ENCODE data around the gene MRRF.
"Not testable (repeated sequence)": the region's sequence is repeated elsewhere in the genome, so short reads cannot be mapped to it uniquely, and the experiment has no call there.

Gene MRRF

GRCh38 chr9:122350577-122351355, 86.1 kb downstream of the MRRF start:
- intact Hi-C loops (cut with DNase I; ENCODE audit: low total_unique reads), result no loop called here
- TF ChIP-seq, protein P1, sequence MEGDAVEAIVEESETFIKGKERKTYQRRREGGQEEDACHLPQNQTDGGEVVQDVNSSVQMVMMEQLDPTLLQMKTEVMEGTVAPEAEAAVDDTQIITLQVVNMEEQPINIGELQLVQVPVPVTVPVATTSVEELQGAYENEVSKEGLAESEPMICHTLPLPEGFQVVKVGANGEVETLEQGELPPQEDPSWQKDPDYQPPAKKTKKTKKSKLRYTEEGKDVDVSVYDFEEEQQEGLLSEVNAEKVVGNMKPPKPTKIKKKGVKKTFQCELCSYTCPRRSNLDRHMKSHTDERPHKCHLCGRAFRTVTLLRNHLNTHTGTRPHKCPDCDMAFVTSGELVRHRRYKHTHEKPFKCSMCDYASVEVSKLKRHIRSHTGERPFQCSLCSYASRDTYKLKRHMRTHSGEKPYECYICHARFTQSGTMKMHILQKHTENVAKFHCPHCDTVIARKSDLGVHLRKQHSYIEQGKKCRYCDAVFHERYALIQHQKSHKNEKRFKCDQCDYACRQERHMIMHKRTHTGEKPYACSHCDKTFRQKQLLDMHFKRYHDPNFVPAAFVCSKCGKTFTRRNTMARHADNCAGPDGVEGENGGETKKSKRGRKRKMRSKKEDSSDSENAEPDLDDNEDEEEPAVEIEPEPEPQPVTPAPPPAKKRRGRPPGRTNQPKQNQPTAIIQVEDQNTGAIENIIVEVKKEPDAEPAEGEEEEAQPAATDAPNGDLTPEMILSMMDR (IDR thresholded peaks at IDR 0.05), result peak; percentile 89 to 94
- Histone ChIP-seq H3K9me3 (no peaks in the 10 kb centered on the region), H3K4me1 (peaks cover 0 to 15% (median 6%) of the 10 kb centered on the region in 4 donors), H3K36me3 (no peaks in the 10 kb centered on the region), H3K27ac (no peak overlapping the region), H3K4me3 (no peak overlapping the region), H3K27me3 (peaks cover 0 to 12% of the 10 kb centered on the region in 2 donors)
- DNase-seq, result peak; percentile 65 to 86

DNA sequence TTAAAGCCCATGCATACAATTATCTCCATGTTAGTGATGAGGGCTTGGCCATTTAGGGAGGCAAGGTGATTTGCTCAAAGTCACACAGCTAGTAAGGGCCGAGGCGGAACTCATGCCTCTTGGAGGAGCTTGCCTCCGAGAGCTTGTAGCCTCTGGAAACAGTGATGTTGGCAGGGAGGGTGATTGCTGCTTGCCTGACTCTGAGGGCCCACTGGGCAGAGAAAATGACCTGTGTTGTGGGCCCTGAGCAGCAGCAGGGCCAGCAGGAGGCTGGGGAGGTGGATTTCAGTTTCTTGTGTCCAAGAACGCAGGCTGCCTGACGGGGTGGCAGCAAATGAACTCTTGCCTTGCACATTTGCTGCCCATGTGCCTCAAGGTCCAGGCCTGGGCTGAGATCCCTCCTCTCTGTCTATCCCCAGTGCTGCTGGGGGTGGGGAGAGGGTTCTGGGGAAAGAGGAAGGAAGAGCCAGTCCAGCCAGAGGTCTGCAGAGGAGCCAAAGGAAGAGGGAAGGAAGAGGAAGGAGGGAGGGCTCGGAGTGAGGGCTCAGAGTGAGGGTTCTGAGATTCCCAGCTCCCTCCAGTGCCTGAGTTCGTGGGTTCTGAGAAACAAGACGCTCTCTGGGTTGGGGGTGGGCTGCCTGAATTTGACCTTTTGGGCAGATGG, 90.0 kb downstream of the MRRF start:
- Histone ChIP-seq H3K9me3 (no peaks in the 10 kb centered on the region), H3K4me3 (no peak overlapping the region), H3K27me3 (peaks cover 0 to 6% of the 10 kb centered on the region in 2 donors), H3K27ac (no peak overlapping the region), H3K36me3 (no peaks in the 10 kb centered on the region), H3K4me1 (no peaks in the 10 kb centered on the region)
- TF ChIP-seq, protein P1 (IDR thresholded peaks at IDR 0.05), result no peak
- intact Hi-C loops (cut with DNase I; ENCODE audit: low total_unique reads), result no loop called here
- DNase-seq, result peak in 1 of 2 donors; percentile 47

- intact Hi-C loops (cut with DNase I; ENCODE audit: low total_unique reads), result no loop called here
- Histone ChIP-seq H3K27me3 (peaks cover 0 to 1% of the 10 kb centered on the region in 2 donors), H3K4me1 (no peaks in the 10 kb centered on the region), H3K9me3 (no peaks in the 10 kb centered on the region), H3K4me3 (no peak overlapping the region), H3K27ac (no peak overlapping the region), H3K36me3 (no peaks in the 10 kb centered on the region)
- TF ChIP-seq, protein P1 (IDR thresholded peaks at IDR 0.05), result no peak
- no peak for DNase-seq
These were observed 90.7 kb downstream of the MRRF start for GRCh38 chr9:122355336-122355875.

DNA sequence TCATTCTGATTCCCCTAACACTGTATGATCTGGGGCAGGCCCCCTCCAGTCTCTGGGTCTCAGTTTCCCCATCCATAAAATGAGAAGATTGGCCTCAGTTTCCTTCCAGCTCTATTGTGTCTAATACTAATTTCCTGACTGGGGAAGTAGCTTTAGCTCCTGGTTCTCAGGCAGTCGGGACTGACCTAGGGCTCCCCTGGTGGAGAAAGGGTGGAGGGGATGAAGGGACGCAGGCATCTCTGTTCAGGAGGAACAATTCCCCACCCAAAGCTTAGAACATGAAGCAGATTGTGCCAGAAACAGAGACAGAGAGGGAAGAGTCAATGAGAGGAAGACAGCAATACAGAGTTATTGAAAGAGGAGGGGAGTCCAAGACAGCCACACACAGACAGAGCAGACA, 91.9 kb downstream of the MRRF start:
- Histone ChIP-seq H3K36me3 (no peaks in the 10 kb centered on the region), H3K27ac (no peak overlapping the region), H3K4me1 (no peaks in the 10 kb centered on the region), H3K9me3 (no peaks in the 10 kb centered on the region), H3K4me3 (no peak overlapping the region), H3K27me3 (no peaks in the 10 kb centered on the region)
- DNase-seq, result no peak
- TF ChIP-seq, protein P1 (IDR thresholded peaks at IDR 0.05), result no peak
- intact Hi-C loops (cut with DNase I; ENCODE audit: low total_unique reads), result no loop called here

- H3K27ac ChIP-seq, result no peak overlapping the region
- H3K4me1 ChIP-seq, result no peaks in the 10 kb centered on the region
- no peaks in the 10 kb centered on the region for H3K9me3 ChIP-seq
- intact Hi-C loops (cut with DNase I; ENCODE audit: low total_unique reads), result no loop called here
- no peaks in the 10 kb centered on the region for H3K36me3 ChIP-seq
- H3K4me3 ChIP-seq, result no peak overlapping the region
- TF ChIP-seq, protein P1 (IDR thresholded peaks at IDR 0.05), result no peak
- DNase-seq, result no peak
- H3K27me3 ChIP-seq, result no peaks in the 10 kb centered on the region
These were observed 96.2 kb downstream of the MRRF start for GRCh38 chr9:122360891-122361290.

- H3K36me3 ChIP-seq; H3K27me3 ChIP-seq; H3K4me1 ChIP-seq; intact Hi-C loops (cut with DNase I; ENCODE audit: low total_unique reads); DNase-seq; H3K27ac ChIP-seq; H3K9me3 ChIP-seq; H3K4me3 ChIP-seq: not testable (repeated sequence)
These were observed 98.4 kb downstream of the MRRF start for GRCh38 chr9:122363131-122363530.
